Neural cell (in vitro differentiated cells): Measurements from ENCODE around the gene CEP85. TPM values are rescaled to one million over a fixed set of nuclear protein-coding genes. Genes with fewer than 3 reads are reported as not detected.

Source experiments
- H2AFZ ChIP-seq: fragments of 200-600, 300-800 bp; sonication (generic), shearing (Covaris generic); 2 replicates; pipeline ENCODE4 v1.6.0; 2014; ENCODE audit warnings: low read depth, mild to moderate bottlenecking, antibody characterized with exemption, low read length, moderate library complexity
- H3F3A ChIP-seq: fragments of 200-600 bp; shearing (Covaris generic); 2 replicates; pipeline ENCODE4 v1.6.1; 2016; ENCODE audit warnings: mild to moderate bottlenecking, moderate library complexity, mixed read lengths, antibody characterized with exemption, low read length; ENCODE audit not compliant: insufficient read depth, poor library complexity, severe bottlenecking
- H3K27ac ChIP-seq: fragments of 200-600, 300-800 bp; sonication (generic), shearing (Covaris generic); 2 replicates; pipeline ENCODE4 v1.5.1; 2014; ENCODE audit warnings: mild to moderate bottlenecking, low read length, moderate library complexity
- H3K27me3 ChIP-seq: fragments of 300-800, 200-600 bp; sonication (generic), shearing (Covaris generic); 2 replicates; pipeline ENCODE4 v1.6.0; 2014; ENCODE audit warnings: mild to moderate bottlenecking, low read depth, low read length, moderate library complexity; ENCODE audit not compliant: insufficient read depth
- H3K36me3 ChIP-seq: fragments of 300-800, 200-600 bp; sonication (generic), shearing (Covaris generic); 2 replicates; pipeline ENCODE4 v1.5.1; 2014; ENCODE audit warnings: mild to moderate bottlenecking, antibody characterized with exemption, low read length, moderate library complexity; ENCODE audit not compliant: insufficient read depth
- H3K4me2 ChIP-seq: fragments of 300-800, 200-600 bp; sonication (generic), shearing (Covaris generic); 2 replicates; pipeline ENCODE4 v1.6.0; 2014; ENCODE audit warnings: mild to moderate bottlenecking, low read length
- H3K4me3 ChIP-seq: fragments of 300-800, 200-600 bp; sonication (generic), shearing (Covaris generic); 2 replicates; pipeline ENCODE4 v1.5.1; 2014; ENCODE audit warnings: mild to moderate bottlenecking, low read length, moderate library complexity
- H3K79me2 ChIP-seq: fragments of 200-600 bp; shearing (Covaris generic); replicated peaks from 2 replicates; pipeline ENCODE4 v1.6.0; 2014; ENCODE audit warnings: mild to moderate bottlenecking, low read length, moderate library complexity; ENCODE audit not compliant: insufficient read depth
- H3K9ac ChIP-seq: fragments of 300-800, 200-600 bp; sonication (generic), shearing (Covaris generic); 2 replicates; pipeline ENCODE4 v1.6.1; 2016; ENCODE audit warnings: mild to moderate bottlenecking, low read length, mixed read lengths
- H3K9me2 ChIP-seq: fragments of 200-600 bp; shearing (Covaris generic); 2 replicates; pipeline ENCODE4 v1.6.1; 2016; ENCODE audit warnings: mild to moderate bottlenecking, low read length, mixed read lengths; ENCODE audit not compliant: insufficient read depth
- H3K9me3 ChIP-seq: fragments of 200-600, 300-800 bp; sonication (generic), shearing (Covaris generic); 2 replicates; pipeline ENCODE4 v1.6.1; 2016; ENCODE audit warnings: mild to moderate bottlenecking, mixed run types, low read length, moderate library complexity, mixed read lengths
- H4K20me1 ChIP-seq: fragments of 200-600 bp; shearing (Covaris generic); 2 replicates; pipeline ENCODE4 v1.6.1; 2016; ENCODE audit warnings: mild to moderate bottlenecking, mixed run types; ENCODE audit not compliant: insufficient read depth
- EP300 ChIP-seq: fragments of 450-650 bp; conservative IDR thresholded peaks from 2 replicates; pipeline ENCODE4 v1.6.1; 2014; ENCODE audit warnings: antibody characterized with exemption, mild to moderate bottlenecking, moderate library complexity; ENCODE audit not compliant: poor library complexity, severe bottlenecking
- EZH2 ChIP-seq: fragments of 200-600, 300-800 bp; shearing (Covaris generic), sonication (generic); IDR thresholded peaks from 2 replicates; pipeline ENCODE4 v1.6.1; 2014; ENCODE audit warnings: antibody characterized with exemption, low read length, borderline replicate concordance, mild to moderate bottlenecking; ENCODE audit not compliant: insufficient read depth, poor library complexity, severe bottlenecking
- MXI1 ChIP-seq: fragments of 450-650 bp; conservative IDR thresholded peaks from 2 replicates; pipeline ENCODE4 v1.6.1; 2014; ENCODE audit warnings: antibody characterized with exemption, mild to moderate bottlenecking; ENCODE audit not compliant: poor library complexity, severe bottlenecking
- POLR2AphosphoS5 ChIP-seq: IDR thresholded peaks from 2 replicates; pipeline ENCODE4 v1.6.1; 2012
- RAD21 ChIP-seq: fragments of 450-650 bp; conservative IDR thresholded peaks from 2 replicates; pipeline ENCODE4 v1.6.1; 2014; ENCODE audit warnings: antibody characterized with exemption, mild to moderate bottlenecking, moderate library complexity
- SMC3 ChIP-seq: fragments of 450-650 bp; conservative IDR thresholded peaks from 2 replicates; pipeline ENCODE4 v1.6.1; 2014; ENCODE audit warnings: antibody characterized with exemption, mild to moderate bottlenecking, moderate library complexity; ENCODE audit not compliant: poor library complexity
- TAF1 ChIP-seq: IDR thresholded peaks from 2 replicates; pipeline ENCODE4 v1.6.1; 2012; ENCODE audit warnings: low read depth
- polyA plus RNA-seq: library from polyadenylated mRNA; depleted of rRNA; stranded (reverse); fragments of >200 nt; gene quantifications from 2 replicates; pipeline ENCODE4 v1.2.3, GENCODE V29; 2014
- TF ChIP-seq, protein P1 (sequence below): IDR thresholded peaks from 2 replicates; pipeline ENCODE4 v1.6.1; 2012; ENCODE audit warnings: borderline replicate concordance
- TF ChIP-seq, protein P2 (sequence below): fragments of 450-650 bp; IDR thresholded peaks from 2 replicates; pipeline ENCODE4 v1.5.1; 2014; ENCODE audit warnings: antibody characterized with exemption, mild to moderate bottlenecking, moderate library complexity; ENCODE audit not compliant: poor library complexity, severe bottlenecking

Gene CEP85
- polyA plus RNA-seq, 1 donor from 2014 or later = 20.5 TPM

DNA sequence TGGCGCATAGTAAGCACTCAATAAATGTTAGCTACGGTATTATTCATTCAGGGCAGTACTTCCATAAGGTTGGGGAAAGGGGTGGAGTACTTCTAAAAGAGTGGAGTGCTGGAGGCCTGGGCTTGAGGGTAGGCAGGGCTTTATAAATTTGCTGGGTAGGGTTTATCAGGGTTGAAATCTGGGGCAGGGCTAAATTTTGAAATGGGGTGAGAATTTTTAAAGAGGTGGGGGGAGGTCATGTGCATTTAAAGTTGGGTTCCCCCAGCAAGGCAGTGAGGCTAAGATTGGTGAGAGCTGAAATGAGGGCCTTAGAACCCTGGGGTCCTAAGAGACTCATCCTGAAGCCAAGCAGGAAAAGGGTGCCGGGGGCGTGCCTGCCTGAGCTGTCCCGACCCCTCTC lies 33.6 kb upstream of the CEP85 start:
- no peaks in the 10 kb centered on the region for H3K36me3 ChIP-seq
- H3K9me3 ChIP-seq = no peaks in the 10 kb centered on the region
- no peak overlapping the region for H2AFZ ChIP-seq
- H3K27me3 ChIP-seq = no peaks in the 10 kb centered on the region
- H3K9me2 ChIP-seq = no peaks in the 10 kb centered on the region
- H4K20me1 ChIP-seq = no peaks in the 10 kb centered on the region
- no peaks in the 10 kb centered on the region for H3F3A ChIP-seq
- H3K27ac ChIP-seq = no peak overlapping the region
- no peak overlapping the region for H3K4me3 ChIP-seq
- H3K9ac ChIP-seq = no peak overlapping the region
- no peaks in the 10 kb centered on the region for H3K79me2 ChIP-seq
- H3K4me2 ChIP-seq = no peak overlapping the region
- TF ChIP-seq SMC3 = no peak
- no peak for TF ChIP-seq RAD21
- no peak for TF ChIP-seq POLR2AphosphoS5
- no peak for TF ChIP-seq MXI1
- no peak for TF ChIP-seq EP300
- TF ChIP-seq EZH2 = no peak
- TF ChIP-seq, protein P1, sequence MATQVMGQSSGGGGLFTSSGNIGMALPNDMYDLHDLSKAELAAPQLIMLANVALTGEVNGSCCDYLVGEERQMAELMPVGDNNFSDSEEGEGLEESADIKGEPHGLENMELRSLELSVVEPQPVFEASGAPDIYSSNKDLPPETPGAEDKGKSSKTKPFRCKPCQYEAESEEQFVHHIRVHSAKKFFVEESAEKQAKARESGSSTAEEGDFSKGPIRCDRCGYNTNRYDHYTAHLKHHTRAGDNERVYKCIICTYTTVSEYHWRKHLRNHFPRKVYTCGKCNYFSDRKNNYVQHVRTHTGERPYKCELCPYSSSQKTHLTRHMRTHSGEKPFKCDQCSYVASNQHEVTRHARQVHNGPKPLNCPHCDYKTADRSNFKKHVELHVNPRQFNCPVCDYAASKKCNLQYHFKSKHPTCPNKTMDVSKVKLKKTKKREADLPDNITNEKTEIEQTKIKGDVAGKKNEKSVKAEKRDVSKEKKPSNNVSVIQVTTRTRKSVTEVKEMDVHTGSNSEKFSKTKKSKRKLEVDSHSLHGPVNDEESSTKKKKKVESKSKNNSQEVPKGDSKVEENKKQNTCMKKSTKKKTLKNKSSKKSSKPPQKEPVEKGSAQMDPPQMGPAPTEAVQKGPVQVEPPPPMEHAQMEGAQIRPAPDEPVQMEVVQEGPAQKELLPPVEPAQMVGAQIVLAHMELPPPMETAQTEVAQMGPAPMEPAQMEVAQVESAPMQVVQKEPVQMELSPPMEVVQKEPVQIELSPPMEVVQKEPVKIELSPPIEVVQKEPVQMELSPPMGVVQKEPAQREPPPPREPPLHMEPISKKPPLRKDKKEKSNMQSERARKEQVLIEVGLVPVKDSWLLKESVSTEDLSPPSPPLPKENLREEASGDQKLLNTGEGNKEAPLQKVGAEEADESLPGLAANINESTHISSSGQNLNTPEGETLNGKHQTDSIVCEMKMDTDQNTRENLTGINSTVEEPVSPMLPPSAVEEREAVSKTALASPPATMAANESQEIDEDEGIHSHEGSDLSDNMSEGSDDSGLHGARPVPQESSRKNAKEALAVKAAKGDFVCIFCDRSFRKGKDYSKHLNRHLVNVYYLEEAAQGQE = no peak
- TF ChIP-seq, protein P2, sequence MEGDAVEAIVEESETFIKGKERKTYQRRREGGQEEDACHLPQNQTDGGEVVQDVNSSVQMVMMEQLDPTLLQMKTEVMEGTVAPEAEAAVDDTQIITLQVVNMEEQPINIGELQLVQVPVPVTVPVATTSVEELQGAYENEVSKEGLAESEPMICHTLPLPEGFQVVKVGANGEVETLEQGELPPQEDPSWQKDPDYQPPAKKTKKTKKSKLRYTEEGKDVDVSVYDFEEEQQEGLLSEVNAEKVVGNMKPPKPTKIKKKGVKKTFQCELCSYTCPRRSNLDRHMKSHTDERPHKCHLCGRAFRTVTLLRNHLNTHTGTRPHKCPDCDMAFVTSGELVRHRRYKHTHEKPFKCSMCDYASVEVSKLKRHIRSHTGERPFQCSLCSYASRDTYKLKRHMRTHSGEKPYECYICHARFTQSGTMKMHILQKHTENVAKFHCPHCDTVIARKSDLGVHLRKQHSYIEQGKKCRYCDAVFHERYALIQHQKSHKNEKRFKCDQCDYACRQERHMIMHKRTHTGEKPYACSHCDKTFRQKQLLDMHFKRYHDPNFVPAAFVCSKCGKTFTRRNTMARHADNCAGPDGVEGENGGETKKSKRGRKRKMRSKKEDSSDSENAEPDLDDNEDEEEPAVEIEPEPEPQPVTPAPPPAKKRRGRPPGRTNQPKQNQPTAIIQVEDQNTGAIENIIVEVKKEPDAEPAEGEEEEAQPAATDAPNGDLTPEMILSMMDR = no peak
- no peak for TF ChIP-seq TAF1

DNA sequence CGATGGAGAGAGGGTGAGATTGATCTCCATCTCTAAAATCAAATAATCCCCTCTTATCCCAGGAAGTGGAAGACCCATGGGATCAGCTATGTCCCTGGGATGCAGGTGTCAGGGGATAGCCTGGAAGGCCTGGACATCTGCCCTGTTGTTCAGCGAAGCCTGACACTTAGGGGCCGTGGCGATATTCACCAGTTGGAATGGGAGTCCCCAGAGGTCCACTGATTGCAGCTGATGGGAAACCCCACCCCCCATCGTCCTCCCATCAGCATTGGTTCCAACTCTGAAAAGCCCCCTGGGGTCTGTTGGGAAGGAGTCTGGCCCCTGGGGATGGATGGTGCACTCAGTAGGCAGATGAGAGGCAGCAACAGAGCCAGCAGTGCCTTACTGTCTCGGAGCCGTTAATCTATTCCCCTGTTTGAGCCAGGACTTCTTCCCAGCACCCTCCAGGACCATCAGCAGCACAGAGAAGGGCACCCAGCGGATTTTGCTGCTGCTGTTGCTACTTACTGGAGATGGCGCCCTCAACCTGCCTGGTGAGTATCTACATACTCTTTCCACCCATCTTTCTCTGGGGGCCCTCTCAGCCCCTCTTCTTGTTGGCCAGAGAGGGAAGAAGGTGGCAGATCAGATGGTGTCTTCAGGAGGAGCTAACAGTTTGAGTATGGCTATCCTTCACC lies 30.2 kb upstream of the CEP85 start:
- H3K36me3 ChIP-seq = no peaks in the 10 kb centered on the region
- H3K9ac ChIP-seq = no peak overlapping the region
- H3K9me3 ChIP-seq = no peaks in the 10 kb centered on the region
- H3K27ac ChIP-seq = no peak overlapping the region
- no peak overlapping the region for H3K4me3 ChIP-seq
- no peak for TF ChIP-seq EP300
- no peak for TF ChIP-seq POLR2AphosphoS5
- TF ChIP-seq SMC3 = no peak
- no peak for TF ChIP-seq RAD21
- no peak for TF ChIP-seq TAF1
- TF ChIP-seq EZH2 = no peak
- TF ChIP-seq, protein P1 = no peak
- TF ChIP-seq MXI1 = no peak
- TF ChIP-seq, protein P2 = no peak
- no peaks in the 10 kb centered on the region for H3F3A ChIP-seq
- no peaks in the 10 kb centered on the region for H3K27me3 ChIP-seq
- H3K9me2 ChIP-seq = no peaks in the 10 kb centered on the region
- no peak overlapping the region for H2AFZ ChIP-seq
- no peaks in the 10 kb centered on the region for H3K79me2 ChIP-seq
- no peak overlapping the region for H3K4me2 ChIP-seq
- no peaks in the 10 kb centered on the region for H4K20me1 ChIP-seq
